GM21723 (cell line): ENCODE measurements around the gene OR4S2.

Experiments
- ATAC-seq: cut with Tn5 transposase; IDR thresholded peaks from one replicate; pipeline ENCODE4 v1.9.1; 2021; ENCODE audit warnings: mild to moderate bottlenecking, moderate library complexity; ENCODE audit not compliant: unreplicated experiment

The OR4S2 gene

GRCh38 chr11:55648027-55648426, at the start of gene OR4S2:
Gene OR4S2, plus strand, starts transcription at chr11:55648327. Its CDS starts 2,577 bp downstream, at chr11:55650904.
- no peak for ATAC-seq

- no peak for ATAC-seq
Measured at GRCh38 chr11:55607545-55607944, 40.6 kb upstream of the OR4S2 start, which contains the start of gene OR4C11. Gene OR4C11, minus strand, starts transcription at chr11:55607645. Its CDS starts 3,272 bp downstream, at chr11:55604373.

- ATAC-seq, result no peak
Measured at GRCh38 chr11:55624531-55624930, 23.6 kb upstream of the OR4S2 start.

GRCh38 chr11:55634813-55635212, 13.3 kb upstream of the OR4S2 start, which contains the start of gene OR4P4:
Gene OR4P4, plus strand, starts transcription at chr11:55635113.
- ATAC-seq, result no peak

- ATAC-seq, result no peak
Measured at GRCh38 chr11:55652560-55652959, 4.4 kb downstream of the OR4S2 start.

- ATAC-seq, result no peak
Measured at GRCh38 chr11:55655096-55655495, 7.0 kb downstream of the OR4S2 start.

GRCh38 chr11:55658031-55658573, 10.0 kb downstream of the OR4S2 start:
- ATAC-seq, result peak; percentile 98

- peak; percentile 34 for ATAC-seq
Measured at GRCh38 chr11:55658608-55659007, 10.5 kb downstream of the OR4S2 start.

GRCh38 chr11:55661901-55662300, 13.8 kb downstream of the OR4S2 start, which contains the start of gene OR4C6:
Gene OR4C6, plus strand, starts transcription at chr11:55662201. Its CDS starts 2,966 bp downstream, at chr11:55665167.
- no peak for ATAC-seq

GRCh38 chr11:55669376-55669775, 21.2 kb downstream of the OR4S2 start:
- ATAC-seq, result no peak

GRCh38 chr11:55673860-55674259, 25.7 kb downstream of the OR4S2 start:
- ATAC-seq, result no peak

GRCh38 chr11:55697817-55698216, 49.7 kb downstream of the OR4S2 start:
- ATAC-seq, result peak; percentile 49

- no peak for ATAC-seq
Measured at GRCh38 chr11:55701429-55701828, 53.3 kb downstream of the OR4S2 start.
